HG03469 (cell line): Measurements from ENCODE around the gene CLEC4M.

Source experiments
- ATAC-seq: cut with Tn5 transposase; IDR thresholded peaks from one replicate; pipeline ENCODE4 v1.9.1; 2021; ENCODE audit warnings: mild to moderate bottlenecking, moderate library complexity, moderate number of reproducible peaks; ENCODE audit not compliant: unreplicated experiment

The CLEC4M gene, protein sequence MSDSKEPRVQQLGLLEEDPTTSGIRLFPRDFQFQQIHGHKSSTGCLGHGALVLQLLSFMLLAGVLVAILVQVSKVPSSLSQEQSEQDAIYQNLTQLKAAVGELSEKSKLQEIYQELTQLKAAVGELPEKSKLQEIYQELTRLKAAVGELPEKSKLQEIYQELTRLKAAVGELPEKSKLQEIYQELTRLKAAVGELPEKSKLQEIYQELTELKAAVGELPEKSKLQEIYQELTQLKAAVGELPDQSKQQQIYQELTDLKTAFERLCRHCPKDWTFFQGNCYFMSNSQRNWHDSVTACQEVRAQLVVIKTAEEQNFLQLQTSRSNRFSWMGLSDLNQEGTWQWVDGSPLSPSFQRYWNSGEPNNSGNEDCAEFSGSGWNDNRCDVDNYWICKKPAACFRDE

DNA sequence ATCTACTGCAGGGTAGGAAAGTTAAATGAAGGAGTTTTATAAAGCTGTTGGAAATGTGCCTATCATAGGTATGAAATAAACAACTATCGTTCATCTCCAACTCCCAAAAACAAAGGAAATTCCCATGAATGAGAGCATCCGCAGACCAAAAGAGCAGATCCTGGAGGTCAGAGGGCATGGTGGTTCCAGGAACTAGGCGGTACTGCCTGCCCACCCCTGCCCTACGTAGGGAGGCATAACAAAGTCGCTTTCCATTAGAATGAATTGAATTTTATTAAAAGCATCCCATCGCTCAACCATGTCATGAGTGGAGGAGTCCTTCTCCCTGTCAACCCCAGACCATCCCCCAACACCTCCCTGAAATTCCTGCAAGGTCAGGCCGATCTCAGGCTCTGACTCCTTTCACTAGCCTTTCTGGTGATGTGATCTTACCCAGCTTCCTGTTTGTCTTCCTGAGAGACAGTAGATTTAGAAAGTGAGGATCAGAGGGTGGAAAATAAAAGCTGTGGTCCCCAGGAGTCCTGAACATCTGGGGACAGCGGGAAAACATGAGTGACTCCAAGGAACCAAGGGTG, at the start of gene CLEC4M:
Gene CLEC4M, plus strand, starts transcription at position 525 of the 575 bp plus-strand sequence. Its CDS starts 24 bp downstream, at position 549.
- no peak for ATAC-seq

GRCh38 chr19:7715671-7716070, 47.4 kb upstream of the CLEC4M start:
- ATAC-seq = no peak

DNA sequence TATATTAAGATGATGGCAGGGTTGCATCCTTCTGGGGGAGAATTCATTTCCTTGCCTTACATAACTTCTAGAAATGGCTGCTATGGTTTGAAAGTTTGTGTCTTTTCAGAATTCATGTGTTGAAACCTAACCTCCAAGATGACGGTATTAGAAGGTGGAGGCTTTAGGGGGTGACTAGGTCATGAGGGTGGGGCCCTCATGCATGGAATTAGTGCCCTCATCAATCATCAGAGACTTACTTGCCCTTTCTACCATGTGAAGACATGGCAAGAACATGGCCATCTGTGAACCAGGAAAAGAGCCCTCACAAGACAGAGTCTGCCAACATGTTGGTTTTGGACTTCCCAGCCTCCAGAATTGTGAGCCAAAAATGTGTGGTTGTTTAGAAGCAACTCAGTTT, 46.3 kb upstream of the CLEC4M start:
- ATAC-seq = no peak

DNA sequence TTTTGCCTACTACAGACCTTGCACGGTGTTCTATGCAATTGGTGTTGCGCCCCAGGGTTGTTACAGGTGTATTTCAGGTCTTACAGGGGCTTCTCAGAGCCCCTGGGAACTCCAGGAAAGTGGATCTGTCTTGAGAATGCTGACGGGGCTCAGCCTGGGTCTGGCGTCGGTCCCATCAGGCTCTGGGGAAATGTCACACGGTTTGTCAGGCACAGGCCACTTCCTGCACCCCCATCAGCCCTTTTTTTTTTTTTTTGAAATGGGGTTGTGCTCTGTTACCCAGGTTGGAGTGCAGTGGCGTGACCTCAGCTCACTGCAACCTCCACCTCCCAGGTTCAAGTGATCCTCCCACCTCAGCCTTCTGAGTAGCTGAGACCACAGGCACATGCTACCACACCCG, 44.4 kb upstream of the CLEC4M start:
- ATAC-seq = no peak

- no peak for ATAC-seq
These were observed 42.7 kb upstream of the CLEC4M start for GRCh38 chr19:7720351-7720750.

DNA sequence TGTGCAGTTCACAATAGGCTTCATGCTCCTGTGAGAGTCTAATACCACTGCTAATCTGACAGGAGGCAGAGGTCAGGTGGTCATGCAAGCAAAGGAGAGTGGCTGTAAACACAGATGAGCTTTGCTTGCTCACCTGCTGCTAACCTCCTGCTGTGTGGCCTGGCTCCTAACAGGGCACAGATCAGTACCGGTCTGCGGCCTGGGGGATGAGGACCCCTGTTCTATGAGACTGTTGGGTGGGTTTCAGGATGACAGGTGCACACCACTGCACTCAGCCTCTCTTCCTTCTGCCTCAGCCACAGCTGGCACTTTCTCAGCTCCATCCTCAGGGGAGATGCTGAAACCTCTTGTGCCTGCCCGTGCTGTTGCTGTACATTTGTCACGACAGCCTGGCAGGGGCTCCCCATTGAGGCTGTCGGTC, 40.8 kb upstream of the CLEC4M start:
- ATAC-seq = no peak

DNA sequence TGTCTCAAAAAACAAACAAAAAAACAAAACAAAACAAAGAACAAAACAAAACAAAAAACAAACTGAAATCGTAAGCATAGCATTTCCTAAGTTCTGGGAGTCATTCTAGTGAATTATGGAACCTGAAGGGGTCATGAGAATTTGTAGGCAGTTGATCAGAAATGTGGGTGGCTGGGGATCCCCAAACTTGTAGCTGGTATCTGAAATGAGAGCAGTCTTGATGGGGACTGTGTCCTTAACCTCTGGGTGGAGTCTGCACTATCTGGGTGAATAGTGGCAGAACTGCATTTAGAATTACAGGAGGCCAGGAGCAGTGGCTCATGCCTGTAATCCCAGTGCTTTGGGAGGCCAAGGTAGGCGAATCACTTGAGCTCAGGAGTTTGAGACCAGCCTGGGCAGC, 37.3 kb upstream of the CLEC4M start:
- no peak for ATAC-seq

DNA sequence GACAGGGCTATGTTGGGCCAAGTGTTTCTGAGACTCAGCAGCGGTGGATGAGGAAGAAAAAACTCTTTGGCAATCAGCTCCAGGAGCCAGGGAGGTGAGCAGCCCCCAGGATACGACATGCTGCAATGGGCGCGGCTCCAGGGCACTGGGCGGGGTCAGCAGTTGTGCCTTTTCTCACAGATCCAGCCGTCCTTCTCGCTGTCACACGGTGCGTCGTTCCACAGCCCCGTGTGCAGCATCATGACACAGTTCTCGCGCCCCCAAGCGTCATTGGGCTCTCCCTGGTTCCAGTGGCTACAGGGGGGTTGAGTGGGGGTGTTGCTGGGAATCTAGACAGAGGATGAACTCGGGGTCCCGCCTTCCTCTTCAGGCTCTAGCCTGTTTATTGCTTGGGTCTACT, 33.8 kb upstream of the CLEC4M start:
- no peak for ATAC-seq

GRCh38 chr19:7729831-7730285, 33.2 kb upstream of the CLEC4M start:
- no peak for ATAC-seq

DNA sequence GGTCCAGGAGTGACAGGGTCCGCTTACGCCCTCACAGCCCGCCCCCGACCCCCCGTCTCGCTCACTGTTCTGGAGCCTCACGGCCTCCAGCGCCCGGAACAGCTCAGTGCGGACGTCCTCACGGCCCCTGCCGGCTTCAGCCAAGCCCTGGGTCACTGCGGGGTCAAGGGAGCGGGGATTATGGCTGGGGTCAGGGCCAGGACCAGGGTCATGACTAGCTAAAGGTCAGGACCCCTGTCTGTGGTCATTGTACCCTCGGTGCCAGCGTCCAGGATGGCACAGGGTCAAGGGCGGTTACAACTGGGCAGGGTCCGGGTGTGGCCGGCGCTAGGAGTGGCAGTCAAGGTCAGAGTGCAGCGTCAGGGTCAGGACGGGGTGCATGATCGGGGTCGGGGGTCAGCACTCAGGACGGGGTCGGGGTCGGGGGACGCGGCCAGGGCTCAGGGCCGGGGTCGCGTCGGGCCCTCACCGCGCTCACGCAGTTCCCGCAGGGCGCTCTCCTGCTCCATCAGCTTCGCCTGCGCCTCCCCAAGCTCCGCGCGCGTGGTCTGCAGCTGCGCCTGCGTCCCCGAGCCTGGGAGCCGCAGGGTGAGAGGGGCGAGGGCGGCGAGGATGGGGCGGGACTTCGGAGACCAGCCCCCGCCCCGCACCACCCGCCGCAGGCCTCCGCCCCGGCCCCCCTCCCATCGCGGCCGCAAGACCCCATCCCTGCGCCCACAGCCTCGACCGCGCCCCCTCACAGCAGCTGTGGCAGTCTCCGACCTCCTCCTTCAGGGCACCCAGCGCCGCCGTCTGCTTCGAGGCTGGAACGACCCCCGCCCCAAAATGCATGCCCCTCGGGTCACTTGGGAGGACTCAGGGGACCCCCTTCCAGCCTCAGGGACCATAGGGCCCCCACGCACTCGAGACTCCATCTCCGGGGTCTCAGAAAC, 32.5 kb upstream of the CLEC4M start:
- no peak for ATAC-seq

- no peak for ATAC-seq
These were observed 31.8 kb upstream of the CLEC4M start for GRCh38 chr19:7731218-7731595.

DNA sequence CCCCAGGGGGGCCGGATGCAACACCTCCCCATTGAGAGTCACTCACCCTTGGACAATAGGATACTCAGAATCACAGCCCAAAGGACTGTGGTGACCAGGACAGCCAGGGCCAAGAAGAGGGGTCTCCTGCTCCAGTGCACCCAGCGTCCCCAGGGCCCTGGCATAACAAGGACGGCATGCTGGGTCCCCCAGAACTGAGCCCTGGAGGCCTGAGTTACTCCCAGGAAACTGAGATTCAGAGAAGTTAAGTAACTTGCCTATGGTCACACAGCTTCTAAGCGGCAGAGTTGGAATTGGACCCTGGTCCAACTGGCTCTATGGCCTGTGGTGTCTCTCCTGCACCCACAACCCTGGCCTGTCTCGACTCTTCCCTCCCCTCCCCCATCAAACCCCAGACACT, 31.4 kb upstream of the CLEC4M start:
- no peak for ATAC-seq

GRCh38 chr19:7732045-7732444, 31.0 kb upstream of the CLEC4M start, which contains the start of gene CLEC4G:
CLEC4G (minus strand) TSS chr19:7732110; CDS start chr19:7732102, 8 bp downstream.
- ATAC-seq = no peak

DNA sequence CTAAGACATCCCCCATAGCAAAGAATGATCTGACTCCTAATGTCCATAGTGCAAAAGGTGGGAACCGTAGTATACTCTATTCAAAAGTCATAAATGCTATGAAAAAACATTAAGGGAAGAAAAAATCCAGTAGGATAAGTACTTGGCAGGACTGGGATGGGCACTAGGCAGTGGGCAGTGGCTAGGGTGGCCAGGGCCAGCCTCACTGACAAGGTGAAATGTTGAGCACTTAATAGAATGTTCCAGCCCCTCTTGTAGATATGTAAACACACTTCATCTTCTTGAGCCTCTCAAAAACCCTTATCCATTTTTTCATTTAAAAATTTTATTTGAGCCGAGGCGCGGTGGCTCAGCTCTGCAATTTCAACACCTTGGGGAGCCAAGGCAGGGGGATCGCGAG, 29.7 kb upstream of the CLEC4M start:
- ATAC-seq = no peak

DNA sequence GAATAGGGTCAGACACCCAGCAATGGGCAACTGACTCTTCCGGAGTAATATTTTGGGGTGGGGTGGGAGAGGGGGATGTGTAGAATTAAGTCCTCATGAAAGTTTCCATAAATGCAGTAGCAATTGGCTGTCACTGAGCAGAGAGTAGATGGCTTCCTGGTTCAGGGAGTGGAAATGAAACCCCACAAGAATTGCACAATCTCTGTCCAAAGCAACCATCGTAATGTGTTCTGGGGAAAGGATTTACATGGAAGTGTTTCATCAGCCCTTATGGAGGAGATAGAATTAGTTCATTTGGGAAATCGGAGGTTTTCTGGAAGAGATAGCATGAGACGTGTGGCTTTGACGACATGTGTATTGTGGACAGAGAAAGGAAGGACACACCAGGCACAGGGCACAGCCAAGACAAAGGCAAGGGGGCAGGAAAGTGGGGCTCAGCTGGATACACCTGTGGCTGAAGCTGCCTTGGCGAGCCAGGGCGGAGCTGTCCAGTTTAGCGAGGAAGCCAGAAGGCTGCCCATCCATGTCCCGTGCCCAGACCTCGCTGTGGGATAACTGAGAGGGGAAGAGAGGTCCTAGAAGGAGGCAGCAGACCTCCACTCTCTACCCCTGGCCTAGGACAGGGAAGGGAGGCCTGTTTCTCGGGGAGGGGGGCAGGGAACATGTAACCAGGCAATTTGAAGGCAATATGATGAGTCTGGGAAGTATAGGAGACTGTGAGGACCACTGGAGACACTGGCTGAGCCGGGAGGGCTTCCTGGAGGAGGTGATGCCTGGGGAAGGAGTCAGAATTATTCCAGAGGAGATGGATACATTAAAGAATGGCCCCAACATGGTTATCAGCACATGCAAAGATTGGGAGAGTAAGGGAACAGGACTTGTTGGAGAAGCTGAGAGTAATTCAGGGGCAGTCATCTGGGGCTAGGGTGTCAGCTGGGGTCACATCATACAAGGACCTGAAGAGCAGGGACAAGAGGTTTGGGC, 28.5 kb upstream of the CLEC4M start:
- ATAC-seq = no peak

GRCh38 chr19:7736148-7736547, 26.9 kb upstream of the CLEC4M start:
- no peak for ATAC-seq

DNA sequence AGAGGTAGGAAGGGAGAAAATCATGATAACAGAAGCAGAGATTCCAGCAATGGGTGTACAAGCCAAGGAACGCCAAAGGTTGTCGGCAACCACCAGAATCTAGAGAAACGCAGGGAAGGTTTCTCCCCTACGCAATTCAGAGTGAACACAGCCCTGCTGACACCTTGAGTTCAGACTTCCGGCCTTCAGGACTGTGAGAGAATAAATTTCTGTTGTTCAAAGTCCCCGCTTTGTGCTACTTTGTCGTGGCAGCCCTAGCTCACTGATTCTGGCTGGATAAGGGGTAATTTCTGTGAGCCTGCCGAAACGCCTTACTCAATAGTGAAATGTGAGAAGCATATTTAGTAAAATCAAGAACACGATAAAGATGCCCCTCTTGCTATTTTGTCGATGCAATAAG, 25.8 kb upstream of the CLEC4M start:
- ATAC-seq = no peak

- ATAC-seq = no peak
These were observed 25.0 kb upstream of the CLEC4M start for GRCh38 chr19:7738023-7738422.

DNA sequence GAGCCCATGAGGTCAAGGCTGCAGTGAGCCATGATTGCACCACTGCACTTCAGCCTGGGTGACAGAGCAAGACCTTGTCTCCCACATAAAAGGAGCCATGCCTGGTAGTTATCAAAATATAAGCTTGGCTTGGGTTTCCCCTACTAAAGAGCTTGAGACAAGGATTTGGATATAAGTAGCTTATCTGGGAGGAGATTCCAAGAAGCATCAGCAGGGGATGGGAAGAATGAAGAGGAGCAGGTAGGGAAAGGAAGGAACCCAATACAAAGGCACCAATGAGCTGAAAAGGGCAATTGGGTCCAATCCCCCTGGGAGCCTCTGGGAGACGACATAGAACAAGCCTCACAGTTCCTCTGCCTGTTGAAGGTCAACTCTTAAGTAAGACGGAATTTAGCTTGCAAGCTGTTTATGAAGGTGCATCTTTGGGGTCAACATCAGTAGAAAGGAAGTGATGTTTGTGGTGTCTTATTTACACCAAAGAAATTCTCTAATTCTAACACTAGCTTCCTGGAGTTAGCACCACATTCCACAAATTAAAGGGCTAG, 23.8 kb upstream of the CLEC4M start:
- no peak for ATAC-seq
